T-helper 2 cell treated with Interferon-gamma antibody and Interleukin-4, amounts not matched to agents 5 μg/mL and 100 μg/mL, for 36 hours (primary cell): ENCODE results near the gene PRRC1.
"Not testable (repeated sequence)": the region's sequence is repeated elsewhere in the genome, so short reads cannot be mapped to it uniquely, and the experiment has no call there.

Experiments used
- DNase-seq: peaks from one replicate; pipeline ENCODE4 v3.0.0; 2021; ENCODE audit warnings: low spot score
- H3K27ac Mint-ChIP-seq: one replicate; pipeline ENCODE4 v1.8.0; 2021; ENCODE audit warnings: mild to moderate bottlenecking, mixed read lengths
- H3K27me3 Mint-ChIP-seq: one replicate; pipeline ENCODE4 v1.8.0; 2021; ENCODE audit warnings: low read depth, mixed read lengths
- H3K36me3 Mint-ChIP-seq: one replicate; pipeline ENCODE4 v1.8.0; 2021; ENCODE audit warnings: low read depth, mixed read lengths
- H3K4me1 Mint-ChIP-seq: one replicate; pipeline ENCODE4 v1.8.0; 2021; ENCODE audit warnings: low read depth, mixed read lengths
- H3K4me3 Mint-ChIP-seq: one replicate; pipeline ENCODE4 v1.8.0; 2022; ENCODE audit warnings: mild to moderate bottlenecking, moderate library complexity, mixed read lengths
- H3K9me3 Mint-ChIP-seq: one replicate; pipeline ENCODE4 v1.8.0; 2021; ENCODE audit warnings: mixed read lengths

PRRC1 gene

DNA sequence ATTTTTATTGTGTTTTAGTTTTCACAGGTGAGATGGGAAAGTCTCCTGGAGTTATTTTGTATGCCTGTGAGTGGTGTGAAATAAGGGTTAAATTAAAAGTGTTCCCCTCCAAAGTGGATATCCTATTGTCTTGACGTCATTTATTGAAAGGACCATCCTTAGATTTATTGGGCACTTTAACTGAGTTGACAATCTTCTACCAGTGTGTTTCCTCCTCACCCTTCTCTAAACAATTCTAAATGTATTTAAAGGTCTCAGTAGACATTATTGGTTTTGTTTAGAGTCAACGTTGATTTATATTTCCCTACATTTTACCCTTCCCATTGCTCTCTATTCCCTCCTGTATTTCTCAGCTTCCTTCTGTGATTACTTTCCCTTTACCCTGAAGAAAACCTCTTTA lies 40.8 kb downstream of the PRRC1 start:
- no peak for DNase-seq
- H3K36me3 Mint-ChIP-seq: peaks cover 7% of the 10 kb centered on the region
- no peaks in the 10 kb centered on the region for H3K9me3 Mint-ChIP-seq
- H3K4me3 Mint-ChIP-seq: no peak overlapping the region
- no peak overlapping the region for H3K27ac Mint-ChIP-seq
- peaks cover 4% of the 10 kb centered on the region for H3K27me3 Mint-ChIP-seq
- no peaks in the 10 kb centered on the region for H3K4me1 Mint-ChIP-seq

DNA sequence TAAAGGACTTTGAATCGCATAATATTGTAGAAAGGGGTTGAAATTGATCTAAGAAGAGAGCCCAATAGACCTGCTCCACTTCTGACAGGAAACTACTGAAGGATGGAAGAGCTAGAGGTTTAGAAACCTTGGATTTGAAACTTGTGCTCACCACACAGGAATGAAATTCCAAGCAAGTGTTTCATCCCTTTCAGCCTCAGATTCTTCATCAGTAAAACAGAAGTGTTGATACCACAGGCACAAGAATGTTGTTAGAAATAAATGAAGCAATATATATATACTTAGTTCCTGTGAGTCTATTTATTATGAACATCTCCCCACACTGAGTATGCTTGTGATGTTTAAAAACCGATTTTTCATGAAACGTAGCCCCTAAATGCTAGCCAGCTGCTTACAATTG lies 43.8 kb downstream of the PRRC1 start:
- H3K27me3 Mint-ChIP-seq: peaks cover 18% of the 10 kb centered on the region
- no peak overlapping the region for H3K4me3 Mint-ChIP-seq
- DNase-seq: no peak
- no peaks in the 10 kb centered on the region for H3K9me3 Mint-ChIP-seq
- no peak overlapping the region for H3K27ac Mint-ChIP-seq
- H3K4me1 Mint-ChIP-seq: peaks cover 2% of the 10 kb centered on the region
- no peaks in the 10 kb centered on the region for H3K36me3 Mint-ChIP-seq

DNA sequence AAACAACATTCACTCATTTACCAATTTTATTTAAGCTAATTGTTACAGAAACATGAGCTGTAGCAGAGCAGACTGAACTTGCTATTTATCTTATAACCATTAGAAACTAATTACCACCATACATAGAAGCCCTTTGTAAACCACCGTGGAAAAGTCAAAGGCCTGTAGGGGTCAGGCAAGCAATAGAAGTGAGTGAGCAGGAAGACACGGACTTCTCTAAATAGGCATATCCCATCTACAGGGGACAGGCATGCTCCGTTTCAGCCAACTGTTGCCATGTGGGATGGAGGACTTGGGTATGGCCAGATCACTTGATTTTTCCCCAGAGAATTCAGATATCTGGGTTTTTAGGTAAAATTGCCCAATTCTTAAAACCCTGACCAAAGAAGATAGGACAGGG lies 44.8 kb downstream of the PRRC1 start:
- Mint-ChIP-seq H3K36me3 (no peaks in the 10 kb centered on the region), H3K9me3 (no peaks in the 10 kb centered on the region), H3K27ac (no peak overlapping the region), H3K27me3 (peaks cover 21% of the 10 kb centered on the region), H3K4me3 (no peak overlapping the region), H3K4me1 (peaks cover 3% of the 10 kb centered on the region)
- no peak for DNase-seq

DNA sequence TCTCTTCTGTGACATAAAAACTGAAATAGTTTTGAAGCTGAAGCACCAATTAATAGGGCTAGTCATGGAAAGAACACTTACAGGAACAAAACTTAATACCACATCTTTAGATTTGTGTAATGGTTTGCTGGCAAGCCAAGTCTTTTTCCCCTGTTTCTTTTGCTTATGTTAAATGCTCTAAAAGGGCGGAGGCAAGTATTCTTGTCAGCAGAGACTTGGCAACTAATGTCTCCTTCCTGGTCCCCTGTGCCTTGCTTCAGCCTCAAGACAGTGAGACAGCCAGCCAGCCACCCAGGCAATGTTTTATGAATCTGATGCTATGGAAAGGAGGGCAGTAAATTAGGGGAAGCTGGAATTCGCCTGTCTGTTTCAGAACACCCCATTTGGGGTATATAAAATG lies 45.7 kb downstream of the PRRC1 start:
- Mint-ChIP-seq H3K4me1 (peaks cover 7% of the 10 kb centered on the region), H3K27me3 (peaks cover 26% of the 10 kb centered on the region), H3K27ac (no peak overlapping the region), H3K9me3 (no peaks in the 10 kb centered on the region), H3K4me3 (no peak overlapping the region), H3K36me3 (no peaks in the 10 kb centered on the region)
- no peak for DNase-seq

DNA sequence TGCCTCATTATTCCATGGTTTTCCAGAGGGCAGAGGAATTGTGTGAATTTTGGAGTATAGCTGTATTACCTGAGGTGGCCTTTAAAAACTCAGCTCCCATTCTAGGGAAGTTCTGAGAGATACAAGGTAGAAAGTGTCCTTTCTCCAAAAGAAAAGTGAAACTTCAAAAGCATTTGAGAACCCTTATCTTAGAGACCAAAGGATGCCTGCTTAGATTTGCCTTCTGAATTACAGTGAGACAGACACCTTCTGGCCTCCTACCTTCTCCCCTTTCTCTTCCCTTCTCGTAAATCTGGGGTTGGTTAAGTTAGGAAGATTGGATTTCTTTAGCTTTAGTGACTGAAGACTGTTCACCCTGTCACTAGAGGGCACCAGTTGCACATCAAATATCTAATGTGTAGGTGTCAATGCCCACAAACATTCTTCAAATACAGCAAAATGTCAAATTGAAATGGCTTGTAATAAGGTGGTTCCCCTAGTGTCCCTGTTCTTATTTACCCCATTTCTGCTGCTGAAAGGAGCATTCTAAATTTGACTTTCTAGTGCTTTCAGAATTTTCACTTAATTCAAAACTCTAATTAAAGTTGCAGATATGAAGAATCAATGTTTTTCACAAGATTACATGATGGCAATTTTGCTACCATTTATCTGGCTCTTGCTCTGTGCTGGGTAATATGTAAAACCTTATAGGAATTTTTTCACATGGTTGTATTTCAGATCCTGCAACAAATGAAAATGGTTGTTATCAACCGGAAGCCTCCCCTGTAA lies 46.7 kb downstream of the PRRC1 start:
- H3K4me1 Mint-ChIP-seq: peaks cover 8% of the 10 kb centered on the region
- H3K27me3 Mint-ChIP-seq: peaks cover 30% of the 10 kb centered on the region
- DNase-seq: peak; percentile 24
- H3K9me3 Mint-ChIP-seq: no peaks in the 10 kb centered on the region
- no peaks in the 10 kb centered on the region for H3K36me3 Mint-ChIP-seq
- no peak overlapping the region for H3K4me3 Mint-ChIP-seq
- H3K27ac Mint-ChIP-seq: no peak overlapping the region

DNA sequence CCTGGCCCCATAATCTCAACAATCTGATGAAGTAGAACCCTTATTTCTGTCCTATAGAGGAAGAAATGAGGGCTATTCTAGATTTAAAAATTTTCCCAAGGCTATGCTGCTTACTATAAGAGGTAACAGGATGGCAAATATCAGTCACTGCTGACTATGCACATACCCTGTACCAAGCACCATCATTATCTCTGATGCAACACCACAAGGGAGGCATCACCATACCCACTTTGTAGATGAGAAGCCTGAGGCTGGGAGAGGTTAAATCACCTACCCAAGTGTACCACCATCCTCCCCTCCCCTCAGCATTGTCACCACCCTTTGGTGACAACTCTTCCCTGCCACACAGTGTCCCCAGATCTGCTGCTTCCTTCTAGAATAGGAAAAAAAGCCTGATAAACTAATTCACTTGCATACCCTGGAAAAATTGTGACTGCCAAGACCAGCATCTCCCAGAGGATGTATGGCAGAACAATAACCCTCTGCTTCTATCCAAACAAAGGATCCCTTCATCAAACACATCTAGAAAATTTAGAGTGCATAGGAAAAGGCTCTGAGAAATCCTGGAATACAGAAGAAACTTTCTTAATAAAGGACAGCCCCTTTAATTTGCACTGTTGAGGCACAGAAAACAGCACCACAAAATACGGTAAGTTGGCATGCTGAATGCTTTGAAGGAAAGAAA lies 48.3 kb downstream of the PRRC1 start:
- H3K27me3 Mint-ChIP-seq: peaks cover 30% of the 10 kb centered on the region
- H3K4me1 Mint-ChIP-seq: peaks cover 8% of the 10 kb centered on the region
- H3K4me3 Mint-ChIP-seq: no peak overlapping the region
- H3K9me3 Mint-ChIP-seq: no peaks in the 10 kb centered on the region
- DNase-seq: no peak
- no peak overlapping the region for H3K27ac Mint-ChIP-seq
- no peaks in the 10 kb centered on the region for H3K36me3 Mint-ChIP-seq

DNA sequence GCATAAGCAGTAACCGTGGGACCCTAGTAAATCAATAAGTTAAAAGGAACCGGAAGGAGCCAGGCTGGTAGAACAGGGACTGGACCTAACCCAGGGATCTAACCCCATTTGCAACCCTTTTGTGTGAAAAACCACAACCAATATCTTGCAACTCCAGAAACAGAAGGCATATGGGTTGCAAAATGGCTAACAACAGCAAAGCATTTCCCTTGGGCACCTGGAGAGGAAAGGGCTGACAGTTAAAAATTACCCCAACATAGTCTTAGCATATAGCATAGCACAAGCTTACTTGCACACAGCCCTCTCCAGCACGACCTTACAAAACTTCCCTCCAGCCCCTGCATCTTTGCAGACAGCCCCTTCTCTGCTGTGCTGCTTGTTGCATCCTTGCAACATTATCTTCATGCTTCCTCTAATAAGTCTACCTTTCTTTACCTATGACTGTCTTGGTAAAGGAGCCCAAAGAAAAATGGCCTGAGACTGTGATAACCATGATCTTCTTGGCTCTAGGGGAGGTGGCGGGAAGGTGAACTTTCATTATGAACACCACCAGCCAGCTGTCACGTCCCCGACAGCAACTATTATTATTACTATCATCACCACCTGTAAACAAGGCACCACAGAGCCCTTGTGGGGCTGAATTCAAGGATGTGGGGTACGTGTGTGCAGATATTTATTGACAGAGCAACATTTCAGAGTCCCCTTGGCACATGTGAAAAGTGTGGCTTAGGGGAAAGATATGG lies 49.8 kb downstream of the PRRC1 start:
- Mint-ChIP-seq H3K4me3 (no peak overlapping the region), H3K36me3 (no peaks in the 10 kb centered on the region), H3K9me3 (no peaks in the 10 kb centered on the region), H3K27ac (no peak overlapping the region), H3K4me1 (peaks cover 8% of the 10 kb centered on the region), H3K27me3 (peaks cover 30% of the 10 kb centered on the region)
- no peak for DNase-seq

DNA sequence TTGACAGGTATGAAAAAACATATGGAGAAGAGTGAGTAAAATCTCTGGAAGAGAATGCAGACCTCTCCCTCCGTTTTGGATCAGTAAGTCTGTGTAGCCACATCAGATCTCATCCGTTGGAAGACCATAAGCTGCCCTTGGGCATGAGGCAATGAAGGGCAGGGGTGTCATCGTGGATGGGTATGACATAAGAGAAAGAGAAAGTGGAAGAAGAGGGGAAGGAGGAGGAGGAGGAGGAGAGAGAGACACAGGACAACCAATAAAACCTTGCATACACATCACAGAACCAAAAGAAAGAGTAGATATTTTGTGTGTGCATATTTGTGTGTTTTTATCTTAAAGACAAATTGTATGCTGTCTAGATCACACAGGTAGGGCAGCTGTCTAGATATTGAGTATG lies 50.7 kb downstream of the PRRC1 start:
- no peak for DNase-seq
- Mint-ChIP-seq H3K4me3 (no peak overlapping the region), H3K9me3 (no peaks in the 10 kb centered on the region), H3K27me3 (peaks cover 28% of the 10 kb centered on the region), H3K4me1 (peaks cover 8% of the 10 kb centered on the region), H3K27ac (no peak overlapping the region), H3K36me3 (no peaks in the 10 kb centered on the region)

DNA sequence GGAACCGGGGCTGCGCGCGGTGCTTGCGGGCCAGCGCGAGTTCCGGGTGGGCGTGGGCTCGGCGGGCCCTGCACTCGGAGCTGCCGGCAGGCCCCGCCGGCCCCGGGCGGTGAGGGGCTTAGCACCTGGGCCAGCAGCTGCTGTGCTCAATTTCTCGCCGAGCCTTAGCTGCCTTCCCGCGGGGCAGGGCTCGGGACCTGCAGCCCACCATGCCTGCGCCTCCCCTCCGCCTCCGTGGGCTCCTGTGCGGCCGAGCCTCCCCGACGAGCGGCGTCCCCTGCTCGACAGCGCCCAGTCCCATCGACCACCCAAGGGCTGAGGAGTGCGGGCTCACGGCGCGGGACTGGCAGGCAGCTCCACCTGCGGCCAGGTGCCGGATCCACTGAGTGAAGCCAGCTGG lies 52.0 kb downstream of the PRRC1 start:
- DNase-seq, H3K4me1 Mint-ChIP-seq, H3K36me3 Mint-ChIP-seq, H3K27ac Mint-ChIP-seq, H3K4me3 Mint-ChIP-seq, H3K9me3 Mint-ChIP-seq: not testable (repeated sequence)
- H3K27me3 Mint-ChIP-seq: peaks cover 26% of the 10 kb centered on the region

DNA sequence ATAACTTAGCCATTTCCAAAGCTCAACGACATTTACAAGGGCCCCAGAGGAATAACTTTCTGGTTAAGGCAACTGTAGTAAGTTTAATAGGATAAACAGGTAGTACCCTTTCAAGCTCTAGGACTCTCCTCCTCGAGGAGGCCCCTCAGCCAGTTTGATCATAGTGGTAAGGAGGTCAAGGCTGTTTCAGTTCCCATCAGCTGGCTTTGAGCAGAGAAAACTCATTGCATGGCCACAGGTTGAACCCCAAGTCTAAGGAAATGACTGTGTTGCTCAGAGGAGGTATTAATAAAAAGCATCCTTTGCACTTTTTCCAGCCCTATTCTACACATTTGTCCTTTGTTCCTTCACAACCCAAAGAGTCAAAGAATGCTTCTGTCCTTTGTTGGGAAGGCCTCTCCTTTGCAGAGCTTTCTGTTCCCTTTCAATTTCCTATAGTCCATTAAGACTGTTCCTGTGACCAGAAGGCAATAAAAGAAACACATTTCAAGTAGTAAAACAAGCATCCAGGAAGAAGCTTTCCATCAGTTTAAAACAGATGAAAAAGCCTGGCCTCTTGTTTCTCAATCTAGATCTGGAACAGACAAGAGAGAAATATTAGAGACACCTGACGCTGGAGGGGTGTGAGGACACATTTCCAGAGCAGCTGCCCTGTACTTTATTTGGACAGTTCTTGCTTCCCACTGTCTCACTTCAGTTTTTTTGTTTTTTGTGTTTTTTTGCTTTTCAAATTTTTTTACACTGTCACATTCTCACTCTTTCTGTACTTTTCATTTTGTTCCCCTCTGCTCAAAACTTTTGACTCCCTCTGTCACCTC lies 54.1 kb downstream of the PRRC1 start:
- DNase-seq: no peak
- Mint-ChIP-seq H3K4me3 (no peak overlapping the region), H3K9me3 (peaks cover 16% of the 10 kb centered on the region), H3K27me3 (peaks cover 13% of the 10 kb centered on the region), H3K27ac (no peak overlapping the region), H3K36me3 (peaks cover 2% of the 10 kb centered on the region), H3K4me1 (peaks cover 6% of the 10 kb centered on the region)

DNA sequence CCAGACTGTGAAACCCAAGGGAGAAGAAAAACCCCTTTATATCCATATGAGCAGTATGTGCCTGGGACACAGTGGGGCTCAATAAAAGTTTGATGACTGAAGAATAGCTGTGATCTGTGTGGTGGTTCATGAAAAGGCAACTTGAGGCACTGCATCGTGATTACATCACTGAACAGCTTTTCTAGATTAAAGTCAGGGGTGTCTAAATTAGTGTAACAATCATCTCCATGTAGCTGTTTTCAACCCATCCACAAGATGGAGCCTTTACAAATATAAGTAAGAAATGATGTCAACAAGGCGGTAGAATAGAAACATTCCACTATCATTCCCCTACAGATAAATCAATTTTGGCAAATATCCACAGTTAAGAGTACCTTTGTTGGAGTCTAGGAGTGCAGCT lies 55.5 kb downstream of the PRRC1 start:
- Mint-ChIP-seq H3K27me3 (peaks cover 11% of the 10 kb centered on the region), H3K4me3 (no peak overlapping the region), H3K36me3 (peaks cover 2% of the 10 kb centered on the region), H3K9me3 (peaks cover 16% of the 10 kb centered on the region), H3K27ac (no peak overlapping the region), H3K4me1 (peaks cover 6% of the 10 kb centered on the region)
- DNase-seq: no peak

DNA sequence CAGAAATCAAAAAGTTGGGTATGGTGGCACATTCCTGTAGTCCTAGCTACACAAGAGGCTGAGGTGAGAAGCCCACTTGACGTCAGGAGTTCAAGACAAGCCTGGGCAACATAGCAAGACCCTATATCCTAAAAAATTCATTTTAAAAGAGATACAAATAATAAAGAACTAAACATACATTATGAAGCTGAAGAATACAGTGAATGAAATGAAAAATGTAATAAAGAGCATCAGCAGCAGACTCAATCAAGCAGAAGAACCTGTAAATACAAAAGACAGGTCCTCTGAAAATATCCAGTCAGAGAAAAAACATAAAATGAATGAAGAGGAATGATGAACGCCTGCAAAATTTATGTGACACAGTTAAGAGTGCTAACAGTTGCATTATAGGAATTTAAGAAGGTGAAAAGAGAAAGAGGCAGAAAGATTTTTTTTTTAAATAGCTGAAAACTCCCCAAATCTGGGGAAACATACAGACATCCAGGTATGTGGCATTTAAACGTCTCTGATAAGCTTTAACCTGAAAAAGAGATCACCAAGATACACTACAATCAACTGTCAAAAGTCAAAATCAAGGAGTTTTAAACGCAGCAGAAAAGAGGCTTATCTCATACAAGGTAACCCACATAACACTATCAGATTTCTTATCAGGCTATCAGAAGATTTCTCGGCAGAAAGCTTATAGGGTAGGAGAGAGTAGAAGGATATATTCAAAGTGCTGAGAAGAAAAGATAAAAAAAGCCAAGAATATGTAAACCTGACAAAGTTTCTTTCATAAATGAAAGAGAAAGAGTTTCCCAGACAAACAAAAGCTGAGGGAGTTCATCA lies 57.6 kb downstream of the PRRC1 start:
- Mint-ChIP-seq H3K9me3 (peaks cover 16% of the 10 kb centered on the region), H3K36me3 (peaks cover 2% of the 10 kb centered on the region), H3K4me3 (no peak overlapping the region), H3K4me1 (peaks cover 4% of the 10 kb centered on the region), H3K27ac (no peak overlapping the region), H3K27me3 (peaks cover 5% of the 10 kb centered on the region)
- DNase-seq: no peak

DNA sequence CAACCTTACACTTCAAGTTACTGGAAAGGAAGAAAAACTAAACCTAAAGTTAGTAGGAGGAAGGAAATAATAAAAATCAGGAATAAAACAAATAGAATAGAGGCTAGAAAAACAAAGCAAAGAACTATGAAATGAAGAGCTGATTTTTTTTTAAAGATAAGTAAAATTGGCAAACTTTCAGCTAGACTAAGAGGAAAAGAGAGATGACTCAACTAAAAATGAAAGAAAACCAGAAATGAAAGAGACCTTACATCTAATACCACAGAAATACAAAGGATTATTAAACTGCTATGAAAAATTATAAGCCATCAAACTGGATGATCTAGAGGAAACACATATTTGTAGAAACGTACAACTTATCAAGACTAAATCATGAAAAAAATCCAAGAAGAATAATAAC lies 60.0 kb downstream of the PRRC1 start:
- Mint-ChIP-seq H3K36me3 (peaks cover 2% of the 10 kb centered on the region), H3K4me1 (peaks cover 6% of the 10 kb centered on the region), H3K27ac (no peak overlapping the region), H3K9me3 (peaks cover 16% of the 10 kb centered on the region), H3K27me3 (peaks cover 8% of the 10 kb centered on the region), H3K4me3 (no peak overlapping the region)
- DNase-seq: no peak
